ENCODE results near the gene PGBD5. TPM values are rescaled to one million over a fixed set of nuclear protein-coding genes. Genes with fewer than 3 reads are reported as not detected.

Gene PGBD5
- polyA plus RNA-seq, 1 donor (not counting 4 experiments of a cell fraction or from before 2014, with no cell fraction given) = 0.28 TPM

GRCh38 chr1:230316864-230317745 lies 109.0 kb downstream of the PGBD5 start:
- Histone ChIP-seq H3K4me1 (ENCODE audit: control insufficient read depth, extremely low read depth, insufficient read depth, low read length) (peaks cover 3% of the 10 kb centered on the region), H3K4me3 (ENCODE audit: control insufficient read depth in 2 of 3, extremely low read depth in 1 of 3, insufficient read depth in 2 of 3, low read depth in 1 of 3, low read length in 3 of 3) (no peak overlapping the region), H3K27me3 (ENCODE audit: control insufficient read depth, extremely low read depth, insufficient read depth, low read length) (peaks cover 20% of the 10 kb centered on the region), H4K20me1 (ENCODE audit: control insufficient read depth, extremely low read depth, insufficient read depth, low read length) (no peaks in the 10 kb centered on the region), H3K79me2 (ENCODE audit: control insufficient read depth, insufficient read depth, low read length) (no peaks in the 10 kb centered on the region), H3K4me2 (ENCODE audit: control insufficient read depth, extremely low read depth, insufficient read depth, low read depth, low read length) (no peak overlapping the region), H3K36me3 (ENCODE audit: control insufficient read depth in 2 of 2, extremely low read depth in 1 of 2, insufficient read depth in 2 of 2, low read length in 2 of 2) (no peaks in the 10 kb centered on the region), H3K9ac (ENCODE audit: control insufficient read depth, extremely low read depth, insufficient read depth, low read length) (no peak overlapping the region), H3K9me3 (ENCODE audit: control insufficient read depth, low read depth, low read length) (no peaks in the 10 kb centered on the region), H2AFZ (ENCODE audit: control insufficient read depth, low read length) (no peak overlapping the region), H3K27ac (ENCODE audit: control insufficient read depth, insufficient read depth, low read length) (no peak overlapping the region), H3K9me1 (ENCODE audit: control insufficient read depth, extremely low read depth, insufficient read depth, low read length) (no peaks in the 10 kb centered on the region)
- dilution Hi-C loops (cut with MboI; ENCODE audit: extremely low pct_ligation_motif_present, low sequenced_read_pairs) = no loop called here
- no peak for FAIRE-seq
- DNase-seq (ENCODE audit: low read depth, low spot score) = no peak
- TF ChIP-seq EZH2 (IDR thresholded peaks at IDR 0.05; ENCODE audit: low read length) = no peak
- TF ChIP-seq CTCF (optimal IDR thresholded peaks at IDR 0.05 in 1 of 3, IDR thresholded peaks at IDR 0.05 in 1 of 3, conservative IDR thresholded peaks at IDR 0.05 in 1 of 3; ENCODE audit: extremely low read depth in 1 of 3, insufficient read depth in 2 of 3, low read length in 3 of 3) = no peak

DNA sequence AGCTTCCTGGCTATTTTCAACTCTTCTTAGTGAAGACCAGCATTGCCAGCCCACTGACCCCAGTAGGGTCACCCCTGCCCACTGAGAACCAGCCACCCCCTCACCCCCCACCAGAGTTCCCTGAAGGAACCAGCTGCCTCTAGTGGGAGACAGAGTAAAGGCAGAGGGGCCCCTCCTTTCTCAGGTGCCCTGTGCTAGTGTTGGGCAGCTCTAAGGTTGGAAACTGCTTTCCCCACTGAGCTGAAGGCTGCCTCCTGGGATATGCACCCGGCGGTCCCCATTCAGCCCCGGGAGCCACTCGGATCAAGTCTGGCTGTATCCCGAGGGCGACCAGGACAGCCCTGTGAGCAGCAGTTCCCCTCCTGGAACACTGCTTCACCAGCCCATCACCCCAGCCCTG lies 111.0 kb downstream of the PGBD5 start:
- H3K9me3 ChIP-seq (ENCODE audit: control insufficient read depth, low read depth, low read length) = no peaks in the 10 kb centered on the region
- no peaks in the 10 kb centered on the region for H3K79me2 ChIP-seq (ENCODE audit: control insufficient read depth, insufficient read depth, low read length)
- H3K9ac ChIP-seq (ENCODE audit: control insufficient read depth, extremely low read depth, insufficient read depth, low read length) = no peak overlapping the region
- H3K9me1 ChIP-seq (ENCODE audit: control insufficient read depth, extremely low read depth, insufficient read depth, low read length) = no peaks in the 10 kb centered on the region
- no peak overlapping the region for H3K4me2 ChIP-seq (ENCODE audit: control insufficient read depth, extremely low read depth, insufficient read depth, low read depth, low read length)
- no peak for DNase-seq (ENCODE audit: low read depth, low spot score)
- no peaks in the 10 kb centered on the region for H3K4me1 ChIP-seq (ENCODE audit: control insufficient read depth, extremely low read depth, insufficient read depth, low read length)
- TF ChIP-seq EZH2 (IDR thresholded peaks at IDR 0.05; ENCODE audit: low read length) = no peak
- no peak for TF ChIP-seq CTCF (optimal IDR thresholded peaks at IDR 0.05 in 1 of 3, IDR thresholded peaks at IDR 0.05 in 1 of 3, conservative IDR thresholded peaks at IDR 0.05 in 1 of 3; ENCODE audit: extremely low read depth in 1 of 3, insufficient read depth in 2 of 3, low read length in 3 of 3)
- H4K20me1 ChIP-seq (ENCODE audit: control insufficient read depth, extremely low read depth, insufficient read depth, low read length) = no peaks in the 10 kb centered on the region
- no peak overlapping the region for H2AFZ ChIP-seq (ENCODE audit: control insufficient read depth, low read length)
- dilution Hi-C loops (cut with MboI; ENCODE audit: extremely low pct_ligation_motif_present, low sequenced_read_pairs) = no loop called here
- peaks cover 20% of the 10 kb centered on the region for H3K27me3 ChIP-seq (ENCODE audit: control insufficient read depth, extremely low read depth, insufficient read depth, low read length)
- H3K27ac ChIP-seq (ENCODE audit: control insufficient read depth, insufficient read depth, low read length) = no peak overlapping the region
- no peak overlapping the region for H3K4me3 ChIP-seq (ENCODE audit: control insufficient read depth in 2 of 3, extremely low read depth in 1 of 3, insufficient read depth in 2 of 3, low read depth in 1 of 3, low read length in 3 of 3)
- H3K36me3 ChIP-seq (ENCODE audit: control insufficient read depth in 2 of 2, extremely low read depth in 1 of 2, insufficient read depth in 2 of 2, low read length in 2 of 2) = no peaks in the 10 kb centered on the region
- no peak for FAIRE-seq

Measured in keratinocyte (primary cell).